Adrenal gland (tissue), 12 donors: ENCODE data around the gene FOXN3. TPM values are rescaled to one million over a fixed set of nuclear protein-coding genes. Genes with fewer than 3 reads are reported as not detected.

Experiments used
- DNase-seq, 7 donors: peaks; one replicate each; pipeline ENCODE4 v3.0.0-alpha.2; 2019 to 2020
- H3K27ac ChIP-seq, 5 donors: fragments of 200-600 bp; sonication (generic) in 4 of 5; 1 replicate in 3 of 5; 2 replicates in 2 of 5; pipeline versions ENCODE4 v1.5.1 to v1.8.0; 2016 to 2020; ENCODE audit warnings: mild to moderate bottlenecking in 1 of 5
- H3K27me3 ChIP-seq: fragments of 200-600 bp; 2 replicates; pipeline ENCODE4 v1.8.0; 2021
- H3K36me3 ChIP-seq, 2 donors: fragments of 200-600 bp; replicated peaks in 1 of 2; 1 replicate in 1 of 2; 2 replicates in 1 of 2; pipeline versions ENCODE4 v1.5.1 to v1.8.0; 2018 to 2022
- H3K4me1 ChIP-seq, 2 donors: fragments of 200-600 bp; replicated peaks in 1 of 2; 1 replicate in 1 of 2; 2 replicates in 1 of 2; pipeline versions ENCODE4 v1.5.1 to v1.8.0; 2018 to 2021
- H3K4me3 ChIP-seq, 4 donors: fragments of 200-600 bp; sonication (generic) in 3 of 4; one replicate each; pipeline ENCODE4 v1.5.1; 2016 to 2018
- H3K9me3 ChIP-seq, 3 donors: fragments of 200-600 bp; sonication (generic) in 1 of 3; replicated peaks in 1 of 3; 1 replicate in 2 of 3; 2 replicates in 1 of 3; pipeline versions ENCODE4 v1.5.1 to v1.8.0; 2016 to 2021
- POLR2A ChIP-seq, 2 donors: fragments of 450-650 bp; IDR thresholded peaks; one replicate each; pipeline ENCODE4 v1.6.1; 2017; ENCODE audit warnings: antibody characterized with exemption in 2 of 2, mild to moderate bottlenecking in 2 of 2, moderate library complexity in 1 of 2
- WGBS, 4 donors: extraction: QIAGEN DNeasy Blood & Tissue Kit in 2 of 4; methylation state at CpG; one replicate each; pipeline versions ENCODE4 v1.1.5 to v1.1.7; 2013 to 2017; 5-methylcytosine and 5-hydroxymethylcytosine counted together
- intact Hi-C, 2 donors: fragments of 100-400 bp; cut with DNase I; formaldehyde crosslinking; loops; one replicate each; pipeline versions ENCODE4 v1.14.1 to v1.15.0; 2022 to 2023
- polyA plus RNA-seq, 3 donors: library from polyadenylated mRNA; stranded (reverse); fragments of 200-250 nt in 2 of 3; fragments of 350-450 nt in 1 of 3; fragmentation: Illumina TruSeq in 1 of 3; extraction: RNeasy Lipid Tissue Mini Kit (QIAGEN cat#74804) in 1 of 3; gene quantifications; one replicate each; pipeline ENCODE4 v1.2.3, GENCODE V29; 2013 to 2014
- total RNA-seq, 9 donors: library from RNA; depleted of rRNA in 4 of 9; stranded (reverse); fragments of >200 nt in 4 of 9; fragments of 120-200 nt in 1 of 9; fragmentation: NEBNext Ultra II Directional in 1 of 9; extraction: Animal tissue kit (Norgen Biotek cat#: 25700) in 1 of 9; gene quantifications; one replicate each; pipeline versions ENCODE4 v1.1.0 to v1.2.4, GENCODE V29; 2013 to 2023
- TF ChIP-seq, protein P1 (sequence below), 6 experiments: fragments of 450-650 bp in 4 of 6; fragments of 200-600 bp in 2 of 6; sonication (generic) in 1 of 6; IDR thresholded peaks; 1 replicate in 5 of 6; 2 replicates in 1 of 6; pipeline versions ENCODE4 v1.5.1 to v1.8.0; 2016 to 2021; ENCODE audit warnings: antibody characterized with exemption in 6 of 6, mild to moderate bottlenecking in 2 of 6, moderate library complexity in 1 of 6
- donor health status: healthy with polysubstance abuse.
- donor health status: Bipolar disorder and iron deficiency.
- donor health status: DM: yes; HTN: yes; CAD: no.
- donor health status: DM: no; HTN: no; CAD: no.
- donor health status: DM: no; HTN: no; CAD: no.
- donor health status: DM: yes; HTN: yes; CAD: no.

FOXN3 gene
- total and polyA plus RNA-seq, 12 donors = 10.7 to 131 (median 96.8) TPM

DNA sequence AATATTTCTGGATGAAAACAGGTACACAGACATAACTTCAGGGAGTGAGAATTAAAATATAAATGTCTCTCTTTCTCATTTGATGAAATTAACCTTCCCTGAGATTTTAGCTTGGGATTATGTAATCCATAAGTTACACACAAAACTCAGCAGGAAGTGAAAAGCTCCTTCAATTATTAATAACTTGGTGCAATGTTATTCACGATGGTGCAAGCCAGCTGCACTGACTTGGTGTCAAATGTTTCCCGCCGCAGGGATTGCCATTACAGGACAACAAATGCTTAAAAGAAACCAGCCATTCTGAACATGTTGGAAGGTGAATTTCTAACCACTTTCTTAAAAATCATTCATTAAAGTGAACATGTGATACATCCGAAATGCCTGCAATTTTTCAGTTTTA is 250.4 kb downstream of the FOXN3 start:
- Histone ChIP-seq H3K27me3 (no peaks in the 10 kb centered on the region), H3K27ac (no peak overlapping the region), H3K36me3 (peaks cover 0 to 12% of the 10 kb centered on the region in 2 donors), H3K9me3 (peaks cover 0 to 4% (median 0%) of the 10 kb centered on the region in 3 donors), H3K4me3 (no peak overlapping the region), H3K4me1 (peaks cover 18 to 29% of the 10 kb centered on the region in 2 donors)
- WGBS, 4 donors = 80 to 90% (median 85%) methylated on average over 4 of the region's 4 CpGs
- TF ChIP-seq POLR2A (IDR thresholded peaks at IDR 0.05) = no peak
- TF ChIP-seq, protein P1, sequence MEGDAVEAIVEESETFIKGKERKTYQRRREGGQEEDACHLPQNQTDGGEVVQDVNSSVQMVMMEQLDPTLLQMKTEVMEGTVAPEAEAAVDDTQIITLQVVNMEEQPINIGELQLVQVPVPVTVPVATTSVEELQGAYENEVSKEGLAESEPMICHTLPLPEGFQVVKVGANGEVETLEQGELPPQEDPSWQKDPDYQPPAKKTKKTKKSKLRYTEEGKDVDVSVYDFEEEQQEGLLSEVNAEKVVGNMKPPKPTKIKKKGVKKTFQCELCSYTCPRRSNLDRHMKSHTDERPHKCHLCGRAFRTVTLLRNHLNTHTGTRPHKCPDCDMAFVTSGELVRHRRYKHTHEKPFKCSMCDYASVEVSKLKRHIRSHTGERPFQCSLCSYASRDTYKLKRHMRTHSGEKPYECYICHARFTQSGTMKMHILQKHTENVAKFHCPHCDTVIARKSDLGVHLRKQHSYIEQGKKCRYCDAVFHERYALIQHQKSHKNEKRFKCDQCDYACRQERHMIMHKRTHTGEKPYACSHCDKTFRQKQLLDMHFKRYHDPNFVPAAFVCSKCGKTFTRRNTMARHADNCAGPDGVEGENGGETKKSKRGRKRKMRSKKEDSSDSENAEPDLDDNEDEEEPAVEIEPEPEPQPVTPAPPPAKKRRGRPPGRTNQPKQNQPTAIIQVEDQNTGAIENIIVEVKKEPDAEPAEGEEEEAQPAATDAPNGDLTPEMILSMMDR (IDR thresholded peaks at IDR 0.05) = no peak
- no peak for DNase-seq
- intact Hi-C loops = no loop called here

- Histone ChIP-seq H3K27ac (peak overlapping the region in 3 of 5 donors; percentile 34 to 84 (median 70)), H3K36me3 (peaks cover 0 to 14% of the 10 kb centered on the region in 2 donors), H3K4me1 (peaks cover 21 to 29% of the 10 kb centered on the region in 2 donors), H3K9me3 (peaks cover 0 to 4% (median 0%) of the 10 kb centered on the region in 3 donors), H3K27me3 (no peaks in the 10 kb centered on the region), H3K4me3 (peak overlapping the region in 1 of 4 donors; percentile 7)
- WGBS, 4 donors = 42 to 49% (median 44%) methylated on average over 11 of the region's 11 CpGs
- intact Hi-C loops = no loop called here
- peak in 3 of 7 donors; percentile 30 to 71 (median 32) for DNase-seq
- TF ChIP-seq, protein P1 (IDR thresholded peaks at IDR 0.05) = no peak
- TF ChIP-seq POLR2A (IDR thresholded peaks at IDR 0.05) = no peak
Observed at GRCh38 chr14:89165189-89166181, 251.5 kb downstream of the FOXN3 start.

DNA sequence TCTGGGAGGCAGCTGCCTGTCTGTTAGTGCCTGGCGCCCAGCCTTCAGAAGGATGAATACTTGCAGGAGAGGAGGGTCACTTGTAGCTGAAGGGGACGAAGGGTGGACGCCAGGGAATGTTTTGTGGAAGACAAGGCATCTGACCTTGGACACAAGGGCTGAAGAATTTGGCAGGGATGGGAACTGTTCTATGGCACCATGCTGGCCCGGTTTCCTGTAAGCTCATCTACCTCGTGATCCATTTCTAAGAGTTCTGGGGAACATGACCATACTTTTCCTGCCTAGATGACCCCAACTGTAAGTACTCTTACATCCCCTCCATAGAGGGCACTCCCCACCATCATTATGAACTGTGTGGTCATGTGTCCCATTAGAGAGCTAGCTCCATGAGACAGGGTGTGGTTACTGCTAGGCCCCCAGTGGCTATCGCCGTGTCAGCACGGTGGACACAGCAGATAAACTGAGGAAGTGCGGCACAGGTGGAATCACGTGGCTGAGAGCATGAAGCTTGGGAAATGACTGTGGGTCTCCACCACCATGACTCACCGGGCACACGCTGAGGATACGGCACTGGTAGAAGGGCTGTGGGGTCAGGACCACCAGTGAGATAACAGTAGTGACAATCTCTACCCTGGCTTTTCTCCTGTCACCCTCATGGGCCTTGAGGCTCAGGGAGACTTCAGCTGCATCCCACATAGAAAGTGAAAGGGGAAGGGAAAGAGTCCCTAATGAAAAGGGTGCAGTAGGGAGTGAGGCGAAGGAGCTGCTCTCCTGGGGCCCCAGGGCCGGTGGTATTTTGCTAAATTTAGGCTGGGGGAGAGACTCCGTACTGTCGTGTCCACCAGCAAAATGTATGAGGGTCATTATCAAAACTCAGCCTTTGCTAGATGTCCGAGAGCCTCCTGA is 252.6 kb downstream of the FOXN3 start:
- Histone ChIP-seq H3K27ac (peak overlapping the region in 3 of 5 donors; percentile 34 to 84 (median 70)), H3K36me3 (peaks cover 0 to 14% of the 10 kb centered on the region in 2 donors), H3K9me3 (peaks cover 0 to 4% (median 0%) of the 10 kb centered on the region in 3 donors), H3K4me3 (peak overlapping the region in 1 of 4 donors; percentile 7), H3K27me3 (no peaks in the 10 kb centered on the region), H3K4me1 (peaks cover 21 to 29% of the 10 kb centered on the region in 2 donors)
- intact Hi-C loops = no loop called here
- peak in 3 of 7 donors; percentile 28 to 48 (median 32) for DNase-seq
- WGBS, 4 donors = 72 to 86% (median 74%) methylated on average over 13 to 18 of the region's 18 CpGs
- TF ChIP-seq, protein P1 (IDR thresholded peaks at IDR 0.05) = no peak
- TF ChIP-seq POLR2A (IDR thresholded peaks at IDR 0.05) = no peak
